HFF-Myc (cell line): ENCODE results near the gene ZFYVE16.

ENCODE experiments used
- DNase-seq: peaks from one replicate; pipeline ENCODE4 v3.0.0-alpha.2; 2011; ENCODE audit warnings: low read depth; ENCODE audit errors: extremely low read depth
- H3K4me3 ChIP-seq: replicated peaks from 2 replicates; pipeline ENCODE4 v1.5.1; 2011; ENCODE audit warnings: low read depth, mild to moderate bottlenecking, control low read depth, low read length
- TF ChIP-seq, protein P1 (sequence below): IDR thresholded peaks from 2 replicates; pipeline ENCODE4 v1.5.1; 2012; ENCODE audit warnings: mild to moderate bottlenecking, low read depth, low read length, control low read depth; ENCODE audit errors: missing control alignments

ZFYVE16 gene

GRCh38 chr5:80503641-80504040 lies 95.8 kb downstream of the ZFYVE16 start:
- DNase-seq = no peak
- no peak overlapping the region for H3K4me3 ChIP-seq
- TF ChIP-seq, protein P1, sequence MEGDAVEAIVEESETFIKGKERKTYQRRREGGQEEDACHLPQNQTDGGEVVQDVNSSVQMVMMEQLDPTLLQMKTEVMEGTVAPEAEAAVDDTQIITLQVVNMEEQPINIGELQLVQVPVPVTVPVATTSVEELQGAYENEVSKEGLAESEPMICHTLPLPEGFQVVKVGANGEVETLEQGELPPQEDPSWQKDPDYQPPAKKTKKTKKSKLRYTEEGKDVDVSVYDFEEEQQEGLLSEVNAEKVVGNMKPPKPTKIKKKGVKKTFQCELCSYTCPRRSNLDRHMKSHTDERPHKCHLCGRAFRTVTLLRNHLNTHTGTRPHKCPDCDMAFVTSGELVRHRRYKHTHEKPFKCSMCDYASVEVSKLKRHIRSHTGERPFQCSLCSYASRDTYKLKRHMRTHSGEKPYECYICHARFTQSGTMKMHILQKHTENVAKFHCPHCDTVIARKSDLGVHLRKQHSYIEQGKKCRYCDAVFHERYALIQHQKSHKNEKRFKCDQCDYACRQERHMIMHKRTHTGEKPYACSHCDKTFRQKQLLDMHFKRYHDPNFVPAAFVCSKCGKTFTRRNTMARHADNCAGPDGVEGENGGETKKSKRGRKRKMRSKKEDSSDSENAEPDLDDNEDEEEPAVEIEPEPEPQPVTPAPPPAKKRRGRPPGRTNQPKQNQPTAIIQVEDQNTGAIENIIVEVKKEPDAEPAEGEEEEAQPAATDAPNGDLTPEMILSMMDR = no peak

- TF ChIP-seq, protein P1 = no peak
- no peak for DNase-seq
Observed at GRCh38 chr5:80504833-80505232, 97.0 kb downstream of the ZFYVE16 start.

DNA sequence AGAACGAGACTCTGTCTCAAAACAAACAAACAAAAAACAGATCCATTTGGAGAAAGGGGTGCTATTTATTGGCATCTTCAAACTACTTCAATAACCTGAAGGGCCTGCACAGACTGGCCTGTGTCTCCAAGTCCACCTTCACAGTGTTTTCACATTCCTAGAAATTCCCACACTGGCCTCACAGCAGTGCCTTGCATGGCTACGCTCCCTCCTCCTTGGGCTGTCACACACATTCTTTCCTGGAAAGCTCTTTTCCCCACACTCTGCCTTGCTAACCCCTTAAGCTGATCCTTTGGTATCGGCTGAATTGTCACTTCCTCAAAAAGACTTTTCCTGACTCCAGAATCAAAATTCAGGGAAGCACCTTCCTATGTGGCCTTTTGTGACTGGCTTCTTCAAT lies 99.8 kb downstream of the ZFYVE16 start:
- H3K4me3 ChIP-seq = no peak overlapping the region
- TF ChIP-seq, protein P1 = no peak
- DNase-seq = no peak

More at GRCh38 chr5:80504833-80505232, 97.0 kb downstream of the ZFYVE16 start:
- no peak overlapping the region for H3K4me3 ChIP-seq

DNA sequence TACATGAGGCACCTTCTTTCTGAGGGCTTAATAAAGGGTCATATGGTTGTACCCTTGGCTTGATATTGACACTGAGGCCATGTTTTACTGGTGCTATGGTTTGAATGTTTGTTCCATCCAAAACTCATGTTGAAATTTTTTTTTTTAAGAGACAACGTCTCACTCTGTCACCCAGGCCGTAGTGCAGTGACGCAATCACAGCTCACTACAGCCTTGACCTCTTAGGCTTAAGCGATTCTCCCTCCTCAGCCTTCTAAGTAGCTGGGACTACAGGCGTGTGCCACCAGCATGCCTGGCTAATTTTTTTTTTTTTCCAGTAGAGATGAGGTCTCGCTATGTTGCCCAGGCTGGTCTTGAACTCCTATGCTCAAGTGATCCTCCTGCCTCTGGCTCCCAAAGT lies 101.0 kb downstream of the ZFYVE16 start:
- no peak for DNase-seq
- H3K4me3 ChIP-seq = no peak overlapping the region
- TF ChIP-seq, protein P1 = no peak

GRCh38 chr5:80509362-80509761 lies 101.5 kb downstream of the ZFYVE16 start:
- no peak overlapping the region for H3K4me3 ChIP-seq
- TF ChIP-seq, protein P1 = no peak

DNA sequence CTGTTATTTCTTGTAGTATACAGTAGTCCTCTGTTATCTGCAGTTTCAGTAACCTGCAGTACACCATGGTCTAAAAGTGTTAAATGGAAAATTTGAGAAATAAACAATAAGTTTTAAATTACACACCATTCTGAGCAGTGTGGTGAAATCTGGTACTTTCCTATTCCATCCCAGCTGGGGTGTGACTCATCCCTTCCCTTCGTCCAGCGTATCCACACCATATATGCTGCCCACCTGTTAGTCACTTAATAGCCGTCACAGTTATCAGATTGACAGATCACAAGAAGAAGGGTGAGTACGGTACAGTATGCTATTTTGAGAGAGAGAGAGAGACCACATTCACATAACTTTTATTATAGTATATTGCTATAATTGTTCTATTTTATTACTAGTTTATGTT lies 109.0 kb downstream of the ZFYVE16 start:
- no peak overlapping the region for H3K4me3 ChIP-seq
- TF ChIP-seq, protein P1 = no peak
- DNase-seq = peak; percentile 70

More at GRCh38 chr5:80509362-80509761, 101.5 kb downstream of the ZFYVE16 start:
- no peak for DNase-seq
